AG09319 (cell line): ENCODE measurements around the gene RNF144A.

ENCODE experiments used
- DNase-seq: peaks from one replicate; pipeline ENCODE4 v3.0.0-alpha.2; 2010; ENCODE audit warnings: low read depth; ENCODE audit errors: extremely low read depth
- TF ChIP-seq, protein P1 (sequence below): IDR thresholded peaks from 2 replicates; pipeline ENCODE4 v1.5.1; 2011; ENCODE audit warnings: low read depth, mild to moderate bottlenecking, inconsistent platforms, low read length, moderate library complexity

RNF144A gene

DNA sequence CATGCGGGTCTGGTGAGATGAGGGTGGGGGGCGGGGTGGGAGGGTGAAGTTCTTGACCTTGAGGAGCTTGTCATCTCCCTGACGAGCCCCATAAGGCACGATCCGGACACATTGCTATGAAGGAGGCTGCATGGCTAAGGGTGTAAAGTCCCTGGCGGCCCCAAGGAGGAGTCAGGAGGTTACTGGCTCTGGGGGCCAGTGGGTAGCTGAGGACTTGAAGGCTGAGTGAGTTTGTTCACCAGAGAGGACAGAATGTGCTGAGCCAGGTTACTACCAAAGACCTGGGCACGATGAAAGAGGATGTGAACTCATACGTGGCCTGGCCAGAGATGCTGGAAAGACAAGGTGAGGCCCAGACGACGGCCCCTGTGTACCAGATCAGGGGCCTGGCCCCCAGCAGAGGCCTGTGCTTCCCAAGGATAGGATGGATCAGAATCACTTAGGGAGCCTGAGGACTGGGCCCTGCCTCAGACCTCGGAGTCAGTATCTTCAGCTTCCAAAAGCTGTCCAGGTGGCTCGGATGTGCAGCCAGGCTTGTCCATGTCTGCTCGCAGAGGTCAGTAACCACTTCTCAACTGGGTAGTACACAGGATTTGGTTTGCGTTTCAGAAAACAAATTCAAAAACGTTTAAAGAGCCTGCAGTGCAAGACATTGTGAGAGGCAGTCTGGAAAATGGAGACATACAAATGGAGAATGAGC is 110.9 kb downstream of the RNF144A start:
- no peak for DNase-seq

DNA sequence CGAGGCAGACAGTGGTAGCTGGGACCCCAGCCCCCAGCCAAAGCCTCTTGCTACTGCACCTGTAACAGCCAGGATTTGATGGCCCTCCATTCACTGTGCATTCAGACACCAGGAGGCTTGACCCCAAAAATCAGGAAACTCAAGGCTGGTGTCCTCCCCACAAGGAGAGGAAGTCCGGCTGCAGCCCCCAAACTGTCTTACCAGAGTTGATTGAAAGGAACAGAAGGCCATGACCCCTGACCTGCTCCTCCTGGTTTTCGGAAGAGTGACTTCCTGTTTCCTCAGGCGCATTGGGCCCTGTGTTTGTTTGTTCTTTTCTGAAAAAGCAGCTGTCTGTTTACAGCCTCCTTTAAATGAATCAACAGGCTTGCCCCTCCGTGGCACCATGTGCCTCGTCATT is 111.6 kb downstream of the RNF144A start:
- TF ChIP-seq, protein P1, sequence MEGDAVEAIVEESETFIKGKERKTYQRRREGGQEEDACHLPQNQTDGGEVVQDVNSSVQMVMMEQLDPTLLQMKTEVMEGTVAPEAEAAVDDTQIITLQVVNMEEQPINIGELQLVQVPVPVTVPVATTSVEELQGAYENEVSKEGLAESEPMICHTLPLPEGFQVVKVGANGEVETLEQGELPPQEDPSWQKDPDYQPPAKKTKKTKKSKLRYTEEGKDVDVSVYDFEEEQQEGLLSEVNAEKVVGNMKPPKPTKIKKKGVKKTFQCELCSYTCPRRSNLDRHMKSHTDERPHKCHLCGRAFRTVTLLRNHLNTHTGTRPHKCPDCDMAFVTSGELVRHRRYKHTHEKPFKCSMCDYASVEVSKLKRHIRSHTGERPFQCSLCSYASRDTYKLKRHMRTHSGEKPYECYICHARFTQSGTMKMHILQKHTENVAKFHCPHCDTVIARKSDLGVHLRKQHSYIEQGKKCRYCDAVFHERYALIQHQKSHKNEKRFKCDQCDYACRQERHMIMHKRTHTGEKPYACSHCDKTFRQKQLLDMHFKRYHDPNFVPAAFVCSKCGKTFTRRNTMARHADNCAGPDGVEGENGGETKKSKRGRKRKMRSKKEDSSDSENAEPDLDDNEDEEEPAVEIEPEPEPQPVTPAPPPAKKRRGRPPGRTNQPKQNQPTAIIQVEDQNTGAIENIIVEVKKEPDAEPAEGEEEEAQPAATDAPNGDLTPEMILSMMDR: no peak
- no peak for DNase-seq

More for the DNA sequence above, 110.9 kb downstream of the RNF144A start:
- TF ChIP-seq, protein P1: no peak

DNA sequence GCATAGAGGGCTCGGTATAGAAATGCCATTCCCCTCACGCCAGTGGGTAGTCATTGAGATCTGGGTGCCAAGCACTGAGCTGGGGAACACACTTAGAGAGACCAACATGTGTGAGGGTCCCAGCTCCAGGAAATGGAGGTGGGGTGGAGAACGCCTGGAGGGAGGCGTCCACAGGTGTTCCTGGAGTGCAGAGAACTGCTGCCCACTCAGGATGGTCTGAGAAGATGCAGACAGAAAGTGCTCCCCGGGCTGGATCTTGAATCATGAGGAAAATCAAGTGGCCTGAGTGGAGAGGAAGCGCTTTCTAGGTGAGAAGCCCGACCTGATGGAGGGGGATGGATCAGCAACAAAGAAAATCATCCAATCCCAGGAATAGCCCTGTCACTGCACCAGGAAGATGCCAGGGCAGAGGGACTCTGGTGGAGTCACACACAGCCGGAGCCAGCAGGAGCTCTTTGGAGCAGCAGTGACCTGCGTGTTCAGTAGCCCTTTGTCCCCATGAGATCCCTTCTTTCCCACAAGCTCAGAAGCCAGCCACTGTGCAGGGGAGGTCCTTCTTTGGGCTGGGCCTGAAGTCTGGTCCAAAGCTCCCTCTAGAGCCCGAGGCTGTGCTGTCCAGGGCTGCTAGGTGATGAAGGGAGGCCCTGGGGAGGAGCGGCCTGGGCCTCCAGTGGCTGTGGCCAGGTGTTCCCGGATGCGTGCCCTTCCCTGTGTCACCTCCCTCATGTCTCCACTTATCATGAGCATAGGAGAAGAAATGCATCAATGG is 112.3 kb downstream of the RNF144A start:
- TF ChIP-seq, protein P1: no peak; the same call in 1 of the 2 replicates
- no peak for DNase-seq

DNA sequence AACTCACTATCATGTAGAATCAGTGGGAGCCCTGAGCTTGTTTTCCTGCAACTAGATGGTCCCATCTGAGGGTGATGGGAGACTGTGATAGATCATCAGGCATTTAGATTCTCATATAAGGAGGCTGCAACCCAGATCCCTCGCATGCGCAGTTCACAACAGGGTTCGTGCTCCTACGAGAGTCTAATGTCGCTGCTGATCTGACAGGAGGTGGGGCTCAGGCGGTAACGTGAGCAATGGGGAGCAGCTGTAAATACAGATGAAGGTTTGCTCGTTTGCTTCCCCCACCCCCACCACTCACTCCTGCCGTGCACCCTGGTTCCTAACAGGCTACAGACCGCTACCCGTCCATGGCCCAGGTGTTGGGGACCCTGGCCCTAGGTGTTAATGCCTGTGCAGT is 113.6 kb downstream of the RNF144A start:
- DNase-seq: no peak

DNA sequence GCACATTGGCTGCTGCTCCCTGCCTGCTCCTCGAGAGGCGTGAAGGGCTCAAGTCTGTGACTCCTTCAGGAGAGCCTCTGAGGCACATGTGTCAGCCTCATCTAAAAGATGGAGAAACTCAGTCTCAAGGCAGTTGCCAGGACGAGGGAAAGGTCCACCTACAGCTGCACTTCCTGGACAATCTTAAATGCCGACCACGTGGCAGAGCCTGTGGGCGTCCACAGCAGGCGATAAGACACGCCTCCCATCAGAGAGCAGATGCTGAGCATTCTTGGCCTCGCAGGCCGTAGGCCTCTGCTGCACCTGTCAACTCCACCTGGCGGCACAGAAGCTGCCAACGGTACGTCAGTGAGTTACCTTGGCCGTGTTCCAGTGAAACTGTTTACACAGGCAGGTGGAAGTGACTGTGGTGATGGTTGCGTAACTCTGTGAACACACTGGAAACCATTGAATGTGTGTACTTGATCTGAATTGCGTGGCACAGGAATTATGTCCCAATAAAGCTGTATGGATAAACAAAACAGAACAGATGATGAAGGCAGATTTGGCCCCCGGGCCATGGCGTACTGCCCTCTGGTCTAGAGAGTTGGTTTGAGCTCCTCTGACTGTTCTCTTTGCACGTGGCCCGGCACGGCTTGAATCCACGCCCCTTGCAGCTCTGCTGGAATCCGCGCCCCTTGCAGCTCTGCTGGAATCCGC is 114.5 kb downstream of the RNF144A start:
- TF ChIP-seq, protein P1: no peak
- DNase-seq: no peak

More for the DNA sequence above, 113.6 kb downstream of the RNF144A start:
- TF ChIP-seq, protein P1: no peak

DNA sequence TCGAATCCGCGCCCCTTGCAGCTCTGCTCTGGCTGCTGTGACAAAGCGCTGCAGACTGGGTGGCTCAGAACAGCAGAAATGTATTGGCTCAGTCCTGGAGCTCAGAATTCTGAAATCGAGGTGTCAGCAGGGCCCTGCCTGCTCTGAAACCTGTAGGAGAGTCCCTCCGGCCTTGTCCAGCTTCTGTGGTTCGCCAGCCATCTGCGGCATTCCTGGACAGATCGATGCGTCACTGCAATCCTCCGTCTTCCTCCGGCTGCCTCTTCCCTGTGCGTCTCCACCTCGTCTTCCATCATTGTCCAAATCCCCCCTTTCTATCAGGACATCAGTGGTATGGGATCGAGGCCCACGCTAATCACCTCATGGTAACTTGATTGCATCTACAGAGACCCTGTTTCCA is 115.2 kb downstream of the RNF144A start:
- DNase-seq: no peak
- TF ChIP-seq, protein P1: no peak
